Stromal cell of bone marrow (primary cell): ENCODE results near the gene CYP26B1.

Source experiments
- DNase-seq: peaks from one replicate; pipeline ENCODE4 v3.0.0-alpha.2; 2012; ENCODE audit warnings: low read depth

Gene CYP26B1

GRCh38 chr2:72129681-72130340, 17.9 kb downstream of the CYP26B1 start:
- DNase-seq: no peak

DNA sequence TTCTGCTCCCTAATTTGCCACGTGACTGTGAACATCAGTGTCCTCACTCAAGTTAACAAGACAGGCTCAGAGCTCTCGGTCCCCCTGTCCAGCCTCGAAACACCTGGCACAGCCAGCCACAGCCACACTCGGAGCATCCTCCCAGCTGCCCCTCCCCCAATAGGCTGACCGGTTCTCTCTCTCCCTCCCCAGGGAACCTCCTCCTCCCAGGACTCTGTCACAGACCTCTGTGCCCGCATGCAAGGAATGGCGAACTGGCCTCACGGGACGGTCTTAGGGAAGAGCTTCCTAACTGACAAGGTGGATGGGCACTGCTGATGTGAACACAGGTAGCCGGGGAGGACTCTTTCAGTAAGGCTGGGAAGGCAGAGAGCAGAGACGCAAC, 18.8 kb downstream of the CYP26B1 start:
- no peak for DNase-seq

GRCh38 chr2:72128059-72128842, 19.4 kb downstream of the CYP26B1 start:
- DNase-seq: no peak

GRCh38 chr2:72127401-72128058, 20.1 kb downstream of the CYP26B1 start:
- no peak for DNase-seq

DNA sequence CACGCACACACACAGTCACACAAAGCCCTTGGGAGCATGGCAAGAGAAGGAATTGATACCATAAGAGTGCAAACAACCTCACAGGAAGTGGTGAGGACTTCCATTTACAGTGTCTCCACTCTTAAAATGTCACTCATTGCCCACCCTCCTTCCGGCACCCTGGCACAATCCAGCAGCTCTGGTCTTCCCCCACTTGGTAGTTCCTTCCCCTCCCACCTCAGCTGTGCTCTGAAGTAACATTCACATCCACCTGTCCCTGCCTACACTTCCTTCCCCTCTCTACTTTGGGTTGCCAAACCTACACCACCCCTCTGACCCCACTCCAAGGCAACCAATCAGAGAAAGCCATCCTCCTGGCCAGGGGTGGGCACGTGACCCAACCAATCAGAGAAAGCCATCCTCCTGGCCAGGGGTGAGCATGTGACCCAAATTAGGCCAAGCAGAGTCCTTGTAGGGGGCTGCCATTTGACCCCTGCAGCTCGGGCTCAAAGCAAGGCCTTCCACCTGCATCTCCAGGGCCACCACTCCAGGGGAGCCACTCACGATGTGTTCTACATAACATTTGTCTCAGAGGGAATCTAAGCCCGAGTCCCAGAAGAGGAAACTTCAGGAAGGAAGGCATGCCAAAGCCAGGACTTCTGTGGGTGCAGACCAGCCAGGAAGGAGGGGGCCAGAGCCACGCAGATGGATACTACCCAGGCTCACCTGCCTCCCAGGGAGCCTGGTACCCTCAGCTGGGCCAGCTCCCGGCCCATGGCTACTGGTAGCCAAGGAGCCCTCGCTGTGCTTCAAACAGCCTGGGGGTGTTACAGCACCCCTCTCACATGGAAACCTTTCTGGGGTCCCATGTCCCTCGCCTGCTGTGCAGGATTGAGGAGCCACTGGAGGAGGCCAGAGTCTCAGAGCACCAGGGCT, 21.2 kb downstream of the CYP26B1 start:
- DNase-seq: no peak

DNA sequence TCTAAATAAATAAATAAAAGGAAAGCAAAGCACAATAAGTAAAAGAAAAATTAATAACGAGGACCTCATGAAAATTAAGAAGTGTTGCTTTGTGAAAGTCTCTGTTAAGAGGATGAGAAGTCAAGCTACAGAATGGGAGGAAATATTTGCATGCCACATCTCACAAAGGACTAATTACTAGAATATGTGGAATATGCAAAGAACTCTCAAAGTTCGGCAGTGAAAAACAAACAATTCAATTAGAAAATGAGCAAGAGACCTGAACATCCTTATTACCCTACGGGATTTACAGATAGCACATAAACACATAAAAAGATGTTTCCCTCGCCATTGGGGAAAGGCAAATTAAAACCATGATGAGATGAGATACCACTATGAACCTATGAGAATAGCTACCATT, 23.3 kb downstream of the CYP26B1 start:
- DNase-seq: no peak

DNA sequence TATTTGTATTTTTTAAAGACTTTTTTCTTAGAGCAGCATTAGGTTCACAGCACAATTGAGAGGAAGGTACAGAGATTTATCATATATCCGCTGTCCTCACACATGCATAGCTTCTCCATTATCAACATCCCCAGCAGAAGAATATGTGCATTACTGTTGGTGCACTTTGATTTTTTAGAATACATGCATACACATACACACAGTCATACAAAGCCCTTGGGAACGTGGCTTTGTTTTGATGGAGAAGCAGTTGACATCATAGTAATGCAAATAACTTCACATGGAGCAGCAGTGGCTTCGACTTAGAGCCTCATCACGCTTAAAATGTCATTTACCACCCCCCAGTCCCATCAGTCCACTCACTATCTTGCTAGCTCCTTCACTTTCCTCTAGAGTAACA, 26.5 kb downstream of the CYP26B1 start:
- no peak for DNase-seq

- no peak for DNase-seq
Measured at GRCh38 chr2:72118951-72119350, 28.7 kb downstream of the CYP26B1 start.

- no peak for DNase-seq
Measured at GRCh38 chr2:72118386-72118785, 29.3 kb downstream of the CYP26B1 start.

DNA sequence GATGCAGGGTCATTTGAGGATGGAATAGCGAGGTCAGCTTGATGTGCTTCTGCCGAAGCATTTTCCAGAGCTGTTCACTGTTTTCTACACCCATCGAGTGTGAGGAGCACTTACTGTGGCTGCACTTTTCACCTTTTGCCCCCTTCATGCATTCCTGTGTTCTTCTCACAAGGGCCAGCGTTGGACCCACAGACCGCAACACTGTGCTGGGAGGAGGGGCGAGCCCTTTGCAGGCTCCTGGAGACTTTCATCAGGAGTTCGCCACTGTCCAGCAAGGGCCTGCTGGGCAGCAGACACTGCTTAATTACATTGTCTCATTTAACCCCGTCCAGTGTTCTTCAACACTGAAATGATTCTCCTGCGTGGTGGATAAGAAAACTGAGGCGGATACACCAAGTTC, 29.9 kb downstream of the CYP26B1 start:
- no peak for DNase-seq

GRCh38 chr2:72117029-72117428, 30.6 kb downstream of the CYP26B1 start:
- DNase-seq: no peak

DNA sequence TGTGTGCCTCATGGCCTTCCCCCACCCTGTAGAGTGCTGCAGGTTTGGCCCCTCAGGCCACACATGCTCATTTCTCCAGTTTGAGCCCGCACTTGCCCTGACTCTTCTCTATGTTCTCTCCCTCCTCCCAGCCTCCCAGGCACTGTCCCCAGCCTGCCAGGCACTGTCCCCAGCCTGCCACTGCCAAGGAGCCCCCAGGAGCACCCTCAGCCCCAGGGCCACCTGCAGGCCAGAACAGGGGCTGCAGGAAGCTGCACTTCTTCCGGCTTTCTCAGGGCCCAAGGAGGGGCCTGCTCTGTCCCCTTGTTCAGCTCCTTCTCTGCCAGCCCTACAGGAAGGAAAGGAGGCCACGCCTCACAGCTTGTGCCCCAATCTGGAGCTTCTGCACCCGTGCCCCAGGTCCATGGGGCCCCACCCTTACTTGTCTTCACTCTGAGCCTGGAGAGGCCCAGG, 31.6 kb downstream of the CYP26B1 start:
- no peak for DNase-seq

GRCh38 chr2:72115110-72116080, 32.3 kb downstream of the CYP26B1 start:
- peak; percentile 82 for DNase-seq

GRCh38 chr2:72114693-72115051, 33.0 kb downstream of the CYP26B1 start:
- DNase-seq: no peak

GRCh38 chr2:72113847-72114692, 33.6 kb downstream of the CYP26B1 start:
- DNase-seq: no peak

- DNase-seq: no peak
Measured at GRCh38 chr2:72112981-72113846, 34.4 kb downstream of the CYP26B1 start.

DNA sequence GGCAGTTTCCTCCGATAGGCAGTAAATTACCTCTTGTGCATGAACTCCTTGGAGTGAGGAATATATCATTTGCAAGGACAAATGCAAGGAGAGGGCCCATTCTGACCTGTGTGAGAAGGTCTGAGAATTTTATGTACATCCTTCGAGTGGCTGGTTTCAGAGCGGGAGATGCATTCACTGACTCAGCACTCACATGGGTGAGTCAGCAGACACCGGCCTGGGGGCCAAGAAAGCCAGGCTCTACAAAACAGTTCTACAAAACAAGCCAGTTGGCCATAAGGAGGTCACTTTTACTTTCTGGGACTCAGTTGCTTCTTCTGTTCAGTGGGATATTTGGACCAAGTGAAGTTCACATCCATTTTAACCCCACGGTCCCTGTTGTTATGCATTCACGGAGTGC, 35.3 kb downstream of the CYP26B1 start:
- no peak for DNase-seq

- no peak for DNase-seq
Measured at GRCh38 chr2:72111061-72111460, 36.6 kb downstream of the CYP26B1 start.

GRCh38 chr2:72109904-72110303, 37.8 kb downstream of the CYP26B1 start:
- DNase-seq: no peak
